K562 (cell line): Measurements from ENCODE around the gene ANO4. TPM values are rescaled to one million over a fixed set of nuclear protein-coding genes. Genes with fewer than 3 reads are reported as not detected.

Experiments
- ATAC-seq: fragments of 200-7000 bp; cut with Tn5 transposase; 3 replicates; pipeline ENCODE4 v1.9.1; 2020; ENCODE audit warnings: moderate library complexity
- BruUV-seq: library from RNA; stranded (reverse); fragments of 400-500 nt; replicated peaks from 2 replicates; lab custom pipeline; 2021; lab: Mats Ljungman, UMichigan
- CTCF ChIA-PET: fragments of 300-600 bp; formaldehyde crosslinking; extraction: SDS; loops from one replicate; lab custom pipeline; 2021; ENCODE audit warnings: low intra/inter-chr PET ratio; lab: Yijun Ruan, JAX
- POLR2A ChIA-PET: fragments of 300-600, 350-650 bp; sonication (Branson Sonifier 250); formaldehyde crosslinking; extraction: SDS; loops from one replicate; lab custom pipeline; 2021; ENCODE audit warnings: antibody characterized with exemption, inconsistent platforms; lab: Yijun Ruan, JAX
- DNase-seq, 4 experiments: peaks; one replicate each; pipeline versions ENCODE4 v3.0.0 to v3.0.0-alpha.2; 2011 to 2018; ENCODE audit warnings: low spot score in 3 of 4, mixed read lengths in 3 of 4; ENCODE audit errors: extremely low read depth in 1 of 4
- FAIRE-seq: peaks from 2 replicates; lab custom pipeline; 2011; peaks lifted over from hg19 to GRCh38; lab: Jason Lieb, UNC
- H2AFZ ChIP-seq: 2 replicates; pipeline ENCODE4 v1.6.0; 2011; ENCODE audit warnings: low read depth, low read length, control low read depth, inconsistent platforms
- H3K27ac ChIP-seq: fragments of 200-600 bp; 3 replicates; pipeline ENCODE4 v1.8.0; 2011; ENCODE audit warnings: low read depth, mild to moderate bottlenecking, control low read depth, inconsistent platforms, low read length, moderate library complexity, mixed read lengths; ENCODE audit errors: extremely low read depth
- H3K27me3 ChIP-seq, 2 experiments: fragments of 300-600 bp in 1 of 2; 2 replicates in 1 of 2; 3 replicates in 1 of 2; pipeline versions ENCODE4 v1.6.0 to v1.8.0; 2011; ENCODE audit warnings: inconsistent platforms in 2 of 2, low read length in 2 of 2, mild to moderate bottlenecking in 1 of 2, mixed read lengths in 1 of 2, moderate library complexity in 1 of 2; ENCODE audit not compliant: control insufficient read depth in 2 of 2, insufficient read depth in 2 of 2
- H3K36me3 ChIP-seq: fragments of 300-600 bp; 3 replicates; pipeline ENCODE4 v1.8.0; 2011; ENCODE audit warnings: mild to moderate bottlenecking, low read length, inconsistent platforms; ENCODE audit not compliant: control insufficient read depth, insufficient read depth
- H3K4me1 ChIP-seq, 2 experiments: fragments of 200-600 bp in 1 of 2; replicated peaks in 1 of 2; 2 replicates in 1 of 2; 3 replicates in 1 of 2; pipeline versions ENCODE4 v1.5.1 to v1.8.0; 2011; ENCODE audit warnings: inconsistent platforms in 2 of 2, low read length in 2 of 2, mild to moderate bottlenecking in 1 of 2, mixed read lengths in 1 of 2, moderate library complexity in 1 of 2; ENCODE audit not compliant: control insufficient read depth in 2 of 2, insufficient read depth in 2 of 2
- H3K4me2 ChIP-seq: 2 replicates; pipeline ENCODE4 v1.6.1; 2011; ENCODE audit warnings: low read length, control low read depth, inconsistent platforms, mixed read lengths; ENCODE audit not compliant: insufficient read depth
- H3K4me3 ChIP-seq: fragments of 200-600 bp; sonication (generic), shearing (Covaris generic); 2 replicates; pipeline ENCODE4 v1.5.1; 2016; ENCODE audit warnings: control low read depth, inconsistent platforms
- H3K79me2 ChIP-seq: fragments of 200-600 bp; 3 replicates; pipeline ENCODE4 v1.8.0; 2011; ENCODE audit warnings: low read length, inconsistent platforms; ENCODE audit not compliant: control insufficient read depth, insufficient read depth
- H3K9ac ChIP-seq, 2 experiments: 2 replicates each; pipeline versions ENCODE4 v1.6.0 to v1.6.1; 2011; ENCODE audit warnings: low read depth in 2 of 2, low read length in 2 of 2, control low read depth in 1 of 2, inconsistent platforms in 1 of 2, mild to moderate bottlenecking in 1 of 2, mixed read lengths in 1 of 2; ENCODE audit not compliant: insufficient read depth in 1 of 2
- H3K9me1 ChIP-seq: one replicate; pipeline ENCODE4 v1.6.0; 2011; ENCODE audit warnings: inconsistent platforms, mild to moderate bottlenecking, low read length, moderate library complexity; ENCODE audit not compliant: control insufficient read depth, insufficient read depth
- H3K9me3 ChIP-seq: replicated peaks from 2 replicates; pipeline ENCODE4 v1.5.1; 2011; ENCODE audit warnings: low read depth, low read length, inconsistent platforms; ENCODE audit not compliant: control insufficient read depth, insufficient read depth
- H4K20me1 ChIP-seq: replicated peaks from 2 replicates; pipeline ENCODE4 v1.6.1; 2011; ENCODE audit warnings: low read length, inconsistent platforms, mixed read lengths; ENCODE audit not compliant: control insufficient read depth, insufficient read depth
- ATF1 ChIP-seq, 2 experiments: fragments of 450-650 bp in 1 of 2; IDR thresholded peaks; 2 replicates each; pipeline ENCODE4 v1.6.1; 2016; ENCODE audit warnings: missing compliant biosample characterization in 1 of 2, missing genetic modification characterization in 1 of 2
- BDP1 ChIP-seq: IDR thresholded peaks from 3 replicates; pipeline ENCODE4 v1.6.1; 2011; ENCODE audit not compliant: insufficient read length, insufficient read depth
- BRF1 ChIP-seq: IDR thresholded peaks from 3 replicates; pipeline ENCODE4 v1.6.1; 2011; ENCODE audit warnings: borderline replicate concordance, mild to moderate bottlenecking; ENCODE audit not compliant: insufficient read length; ENCODE audit errors: extremely low read depth
- FOS ChIP-seq: IDR thresholded peaks from 3 replicates; pipeline ENCODE4 v1.6.1; 2011; ENCODE audit not compliant: insufficient read length; ENCODE audit errors: extremely low read depth
- FOXA1 ChIP-seq: fragments of 450-650 bp; IDR thresholded peaks from 2 replicates; pipeline ENCODE4 v1.6.1; 2016; ENCODE audit warnings: mild to moderate bottlenecking, borderline replicate concordance
- HDAC8 ChIP-seq: fragments of 450-650 bp; IDR thresholded peaks from 2 replicates; pipeline ENCODE4 v1.6.1; 2016; ENCODE audit warnings: mild to moderate bottlenecking, missing genetic modification characterization, moderate library complexity, missing compliant biosample characterization
- HNRNPL ChIP-seq: fragments of 200-400 bp; formaldehyde crosslinking; IDR thresholded peaks from 2 replicates; pipeline ENCODE4 v1.6.1; 2017; ENCODE audit warnings: low read depth, mild to moderate bottlenecking, low read length
- MEF2A ChIP-seq: IDR thresholded peaks from 2 replicates; pipeline ENCODE4 v1.6.1; 2011; ENCODE audit warnings: low read depth, mild to moderate bottlenecking, low read length, moderate library complexity; ENCODE audit not compliant: control insufficient read depth
- NR3C1 ChIP-seq: sonication (generic); formaldehyde crosslinking; IDR thresholded peaks from 2 replicates; pipeline ENCODE4 v1.8.1; 2022; ENCODE audit warnings: missing genetic modification reagents
- PYGO2 ChIP-seq: fragments of 450-650 bp; IDR thresholded peaks from 2 replicates; pipeline ENCODE4 v1.6.1; 2016; ENCODE audit warnings: mild to moderate bottlenecking, missing genetic modification characterization, moderate library complexity, missing compliant biosample characterization
- ZC3H4 ChIP-seq: sonication (generic); formaldehyde crosslinking; IDR thresholded peaks from 2 replicates; pipeline ENCODE4 v1.9.0; 2021; ENCODE audit warnings: missing genetic modification reagents, borderline replicate concordance
- ZNF133 ChIP-seq: fragments of 250-450 bp; sonication (Bioruptor Pico); IDR thresholded peaks from 2 replicates; pipeline ENCODE4 v1.4.0; 2020; ENCODE audit warnings: mild to moderate bottlenecking
- ZNF431 ChIP-seq: sonication (generic); formaldehyde crosslinking; IDR thresholded peaks from 2 replicates; pipeline ENCODE4 v1.8.0; 2022; ENCODE audit warnings: mild to moderate bottlenecking, missing genetic modification reagents
- WGBS: fragments of 100-300 bp; shearing (Covaris generic); methylation state at CpG from one replicate; pipeline ENCODE4 v1.1.6; 2016; ENCODE audit warnings: low coverage, mixed read lengths; ENCODE audit not compliant: insufficient coverage; ENCODE audit errors: missing lambda C conversion rate; 5-methylcytosine and 5-hydroxymethylcytosine counted together
- in situ Hi-C: fragments of 300-500 bp; cut with MboI; formaldehyde crosslinking; loops from 4 replicates; pipeline ENCODE4 v1.15.0; 2018; ENCODE audit warnings: inconsistent platforms, mixed read lengths
- intact Hi-C: fragments of 100-400 bp; cut with micrococcal nuclease; formaldehyde crosslinking; loops from 2 replicates; pipeline ENCODE4 v1.14.2; 2022
- polyA plus RNA-seq, 8 experiments: library from polyadenylated mRNA; depleted of rRNA in 4 of 8; stranded (reverse) in 5 of 8; unstranded in 3 of 8; fragments of >200 nt; fragmentation: Nextera tagmentation in 2 of 8; fragmentation: Illumina TruSeq in 1 of 8; extraction: Ambion mirVana in 2 of 8; extraction: Trizol in 1 of 8; gene quantifications; 2 replicates each; pipeline versions ENCODE4 v1.2.1 to v1.2.3, GENCODE V29; 2011 to 2014; ENCODE audit warnings: inconsistent platforms in 1 of 8, missing spikeins in 1 of 8
- total RNA-seq, 7 experiments: library from RNA; depleted of rRNA in 6 of 7; stranded (reverse); fragments of >200 nt in 6 of 7; fragmentation: Illumina TruSeq in 2 of 7; extraction: Trizol in 2 of 7; gene quantifications; 2 replicates each; pipeline versions ENCODE4 v1.2.1 to v1.2.3, GENCODE V29; 2011 to 2021; ENCODE audit warnings: low replicate concordance in 1 of 7
- TF ChIP-seq, protein P1 (sequence below): fragments of 250-450 bp; sonication (Bioruptor Pico); IDR thresholded peaks from 2 replicates; pipeline ENCODE4 v1.4.0; 2020
- TF ChIP-seq, protein P2 (sequence below): fragments of 450-650 bp; formaldehyde crosslinking; IDR thresholded peaks from 2 replicates; pipeline ENCODE4 v1.4.0; 2022; ENCODE audit warnings: missing genetic modification characterization

The ANO4 gene
- total and polyA plus RNA-seq, 9 of the 15 experiments (the other 6 are each of a cell fraction or from before 2014, with no cell fraction given): not detected

DNA sequence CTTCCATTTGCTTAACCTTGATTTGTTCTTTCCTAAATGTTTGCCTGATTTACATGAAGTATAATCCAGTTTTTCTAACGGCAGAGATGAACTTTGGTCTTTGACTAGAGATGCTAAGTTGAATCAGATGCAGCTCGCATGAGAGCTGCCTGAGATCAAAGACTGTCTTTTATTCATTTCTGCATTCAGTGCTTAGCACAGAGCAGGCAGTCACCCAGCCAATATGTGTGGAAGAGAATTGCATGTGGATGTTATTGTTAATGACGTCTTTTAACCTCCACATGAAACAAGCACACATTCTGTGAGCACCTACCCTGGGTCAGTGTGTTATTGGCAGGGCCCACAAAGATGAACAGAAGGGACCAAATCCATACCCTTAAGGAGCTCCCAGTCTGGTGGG is 316.3 kb downstream of the ANO4 start:
- DNase-seq (no peak), FAIRE-seq (no peak), ATAC-seq (no peak)
- Histone ChIP-seq H3K4me3 (no peak overlapping the region), H3K79me2 (no peaks in the 10 kb centered on the region), H2AFZ (no peak overlapping the region), H3K9ac (no peak overlapping the region), H3K4me2 (no peak overlapping the region), H3K27ac (no peak overlapping the region), H3K9me3 (no peaks in the 10 kb centered on the region), H3K27me3 (no peaks in the 10 kb centered on the region), H3K36me3 (no peaks in the 10 kb centered on the region), H3K4me1 (no peaks in the 10 kb centered on the region), H4K20me1 (no peaks in the 10 kb centered on the region), H3K9me1 (no peaks in the 10 kb centered on the region)
- ChIA-PET CTCF (no interaction called here), POLR2A (no interaction called here)
- intact Hi-C loops: no loop called here
- WGBS: 0% methylated on average over 3 of the region's 3 CpGs
- in situ Hi-C loops: no loop called here
- no peak for TF ChIP-seq NR3C1 (CRISPR knock-in tag)
- no TSS peak for BruUV-seq

- 3% methylated on average over 2 of the region's 2 CpGs for WGBS
- no peak overlapping the region for H3K4me2 ChIP-seq
- in situ Hi-C loops: no loop called here
- TF ChIP-seq ZC3H4 (CRISPR knock-in tag) (no peak), PYGO2 (tag) (no peak), FOXA1 (no peak), HDAC8 (no peak), BRF1 (no peak), ATF1 (CRISPR knock-in tag; IDR thresholded peaks at IDR 0.05) (no peak), ATF1 (tag; IDR thresholded peaks at IDR 0.05) (no peak), BDP1 (no peak), HNRNPL (no peak), MEF2A (no peak), FOS (no peak), ZNF133 (CRISPR knock-in tag) (no peak), ZNF431 (CRISPR knock-in tag) (no peak)
- TF ChIP-seq, protein P1, sequence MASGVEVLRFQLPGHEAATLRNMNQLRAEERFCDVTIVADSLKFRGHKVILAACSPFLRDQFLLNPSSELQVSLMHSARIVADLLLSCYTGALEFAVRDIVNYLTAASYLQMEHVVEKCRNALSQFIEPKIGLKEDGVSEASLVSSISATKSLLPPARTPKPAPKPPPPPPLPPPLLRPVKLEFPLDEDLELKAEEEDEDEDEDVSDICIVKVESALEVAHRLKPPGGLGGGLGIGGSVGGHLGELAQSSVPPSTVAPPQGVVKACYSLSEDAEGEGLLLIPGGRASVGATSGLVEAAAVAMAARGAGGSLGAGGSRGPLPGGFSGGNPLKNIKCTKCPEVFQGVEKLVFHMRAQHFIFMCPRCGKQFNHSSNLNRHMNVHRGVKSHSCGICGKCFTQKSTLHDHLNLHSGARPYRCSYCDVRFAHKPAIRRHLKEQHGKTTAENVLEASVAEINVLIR (CRISPR knock-in tag): no peak
- TF ChIP-seq, protein P2, sequence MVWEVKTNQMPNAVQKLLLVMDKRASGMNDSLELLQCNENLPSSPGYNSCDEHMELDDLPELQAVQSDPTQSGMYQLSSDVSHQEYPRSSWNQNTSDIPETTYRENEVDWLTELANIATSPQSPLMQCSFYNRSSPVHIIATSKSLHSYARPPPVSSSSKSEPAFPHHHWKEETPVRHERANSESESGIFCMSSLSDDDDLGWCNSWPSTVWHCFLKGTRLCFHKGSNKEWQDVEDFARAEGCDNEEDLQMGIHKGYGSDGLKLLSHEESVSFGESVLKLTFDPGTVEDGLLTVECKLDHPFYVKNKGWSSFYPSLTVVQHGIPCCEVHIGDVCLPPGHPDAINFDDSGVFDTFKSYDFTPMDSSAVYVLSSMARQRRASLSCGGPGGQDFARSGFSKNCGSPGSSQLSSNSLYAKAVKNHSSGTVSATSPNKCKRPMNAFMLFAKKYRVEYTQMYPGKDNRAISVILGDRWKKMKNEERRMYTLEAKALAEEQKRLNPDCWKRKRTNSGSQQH (CRISPR knock-in tag): no peak
Observed at GRCh38 chr12:101111441-101111840, 316.9 kb downstream of the ANO4 start.

More at GRCh38 chr12:101111441-101111840, 316.9 kb downstream of the ANO4 start:
- FAIRE-seq (no peak), ATAC-seq (no peak), DNase-seq (no peak)
- BruUV-seq: no TSS peak
- H3K9ac ChIP-seq: no peak overlapping the region
- ChIA-PET CTCF (no interaction called here), POLR2A (no interaction called here)
- no peak overlapping the region for H3K4me3 ChIP-seq
- H3K9me1 ChIP-seq: no peaks in the 10 kb centered on the region
- no peaks in the 10 kb centered on the region for H4K20me1 ChIP-seq
- H3K9me3 ChIP-seq: no peaks in the 10 kb centered on the region
- no peaks in the 10 kb centered on the region for H3K4me1 ChIP-seq
- intact Hi-C loops: no loop called here
- H3K27ac ChIP-seq: no peak overlapping the region
- H3K36me3 ChIP-seq: no peaks in the 10 kb centered on the region
- no peaks in the 10 kb centered on the region for H3K27me3 ChIP-seq
- H2AFZ ChIP-seq: no peak overlapping the region
- no peaks in the 10 kb centered on the region for H3K79me2 ChIP-seq
